CD8-positive, alpha-beta memory T cell (primary cell): ENCODE results near the gene CMTM6. TPM values are rescaled to one million over a fixed set of nuclear protein-coding genes. Genes with fewer than 3 reads are reported as not detected.
"Not testable (repeated sequence)": the region's sequence is repeated elsewhere in the genome, so short reads cannot be mapped to it uniquely, and the experiment has no call there.

Source experiments
- CTCF ChIA-PET: fragments of 350-600 bp; sonication (Branson Sonifier 250); formaldehyde crosslinking; loops from one replicate; lab custom pipeline; 2021; ENCODE audit warnings: antibody characterized with exemption; lab: Charles Lee
- POLR2A ChIA-PET: fragments of 350-600 bp; sonication (Branson Sonifier 250); formaldehyde crosslinking; loops from one replicate; lab custom pipeline; 2021; ENCODE audit warnings: antibody characterized with exemption; lab: Charles Lee
- DNase-seq, 5 donors: peaks; one replicate each; pipeline versions ENCODE4 v3.0.0 to v3.0.0-alpha.2; 2020 to 2022; ENCODE audit warnings: mixed read lengths in 1 of 5
- H3K27ac ChIP-seq: one replicate; pipeline ENCODE4 v1.7.0; 2013; ENCODE audit warnings: low read depth, mild to moderate bottlenecking, low read length, moderate library complexity
- H3K27me3 ChIP-seq: 2 replicates; pipeline ENCODE4 v1.7.0; 2013; ENCODE audit warnings: low read length, mild to moderate bottlenecking; ENCODE audit not compliant: insufficient read depth, poor library complexity, severe bottlenecking
- H3K36me3 ChIP-seq: 2 replicates; pipeline ENCODE4 v1.7.0; 2013; ENCODE audit warnings: mild to moderate bottlenecking, low read length, moderate library complexity; ENCODE audit not compliant: insufficient read depth
- H3K4me1 ChIP-seq: 2 replicates; pipeline ENCODE4 v1.7.0; 2013; ENCODE audit warnings: mild to moderate bottlenecking, low read length, moderate library complexity; ENCODE audit not compliant: insufficient read depth
- H3K4me3 ChIP-seq: 2 replicates; pipeline ENCODE4 v1.7.0; 2013; ENCODE audit warnings: mild to moderate bottlenecking, low read length
- H3K9me3 ChIP-seq: 2 replicates; pipeline ENCODE4 v1.7.0; 2013; ENCODE audit warnings: mild to moderate bottlenecking, low read length
- H3K27ac Mint-ChIP-seq, 8 donors: one replicate each; pipeline ENCODE4 v1.8.0; 2020 to 2021; ENCODE audit warnings: mixed read lengths in 8 of 8, mild to moderate bottlenecking in 6 of 8, inconsistent platforms in 3 of 8, moderate library complexity in 3 of 8
- H3K27me3 Mint-ChIP-seq, 2 donors: one replicate each; pipeline ENCODE4 v1.8.0; 2020 to 2021; ENCODE audit warnings: mixed read lengths in 2 of 2, mild to moderate bottlenecking in 1 of 2, moderate library complexity in 1 of 2
- H3K36me3 Mint-ChIP-seq, 3 donors: one replicate each; pipeline ENCODE4 v1.8.0; 2020 to 2021; ENCODE audit warnings: mixed read lengths in 3 of 3, inconsistent platforms in 1 of 3, mild to moderate bottlenecking in 1 of 3
- H3K4me1 Mint-ChIP-seq, 3 donors: one replicate each; pipeline ENCODE4 v1.8.0; 2020 to 2021; ENCODE audit warnings: mixed read lengths in 3 of 3, inconsistent platforms in 1 of 3, mild to moderate bottlenecking in 1 of 3
- H3K4me3 Mint-ChIP-seq, 7 donors: one replicate each; pipeline ENCODE4 v1.8.0; 2020 to 2021; ENCODE audit warnings: mixed read lengths in 7 of 7, mild to moderate bottlenecking in 6 of 7, moderate library complexity in 4 of 7, inconsistent platforms in 2 of 7
- H3K9me3 Mint-ChIP-seq, 5 donors: one replicate each; pipeline ENCODE4 v1.8.0; 2020 to 2022; ENCODE audit warnings: mixed read lengths in 5 of 5, mild to moderate bottlenecking in 3 of 5, moderate library complexity in 2 of 5, inconsistent platforms in 1 of 5
- polyA plus RNA-seq: library from polyadenylated mRNA; unstranded; fragments of 300-500 nt; fragmentation: Illumina TruSeq; gene quantifications from one replicate; pipeline ENCODE4 v1.2.3, GENCODE V29; 2021
- total RNA-seq, 2 experiments: library from RNA; stranded (reverse); gene quantifications; one replicate each; pipeline ENCODE4 v1.2.3, GENCODE V29; 2021

CMTM6 gene
- total and polyA plus RNA-seq, 3 experiments from 2014 or later: 58.1 to 96.2 (median 91.8) TPM

DNA sequence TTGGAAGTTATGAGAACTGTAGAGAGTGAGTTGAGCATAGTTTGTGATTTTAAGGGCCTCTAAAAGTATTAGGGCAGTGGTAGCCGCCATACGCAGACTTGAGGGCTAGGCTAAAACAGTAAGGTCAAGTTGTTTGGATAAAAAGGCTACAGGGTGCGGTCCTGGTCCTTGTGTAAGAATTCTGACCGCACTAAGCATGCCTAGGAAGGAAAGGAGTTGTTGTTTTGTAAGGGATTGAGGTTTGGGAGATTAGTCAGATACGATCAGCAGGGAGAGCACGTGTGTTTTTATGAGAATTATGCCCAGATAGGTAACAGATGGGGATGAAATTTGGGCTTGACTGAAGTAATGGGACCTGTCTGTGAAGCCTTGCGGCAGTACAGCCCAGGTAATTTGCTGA, 39.2 kb downstream of the CMTM6 start:
- H3K27me3 Mint-ChIP-seq, H3K27ac ChIP-seq, DNase-seq, H3K36me3 Mint-ChIP-seq, POLR2A ChIA-PET, H3K36me3 ChIP-seq, H3K27ac Mint-ChIP-seq, CTCF ChIA-PET, H3K27me3 ChIP-seq, H3K4me3 Mint-ChIP-seq, H3K9me3 Mint-ChIP-seq, H3K9me3 ChIP-seq, H3K4me3 ChIP-seq: not testable (repeated sequence)
- H3K4me1 ChIP-seq: peaks cover 55% of the 10 kb centered on the region
- peaks cover 15 to 31% (median 18%) of the 10 kb centered on the region in 3 donors for H3K4me1 Mint-ChIP-seq

DNA sequence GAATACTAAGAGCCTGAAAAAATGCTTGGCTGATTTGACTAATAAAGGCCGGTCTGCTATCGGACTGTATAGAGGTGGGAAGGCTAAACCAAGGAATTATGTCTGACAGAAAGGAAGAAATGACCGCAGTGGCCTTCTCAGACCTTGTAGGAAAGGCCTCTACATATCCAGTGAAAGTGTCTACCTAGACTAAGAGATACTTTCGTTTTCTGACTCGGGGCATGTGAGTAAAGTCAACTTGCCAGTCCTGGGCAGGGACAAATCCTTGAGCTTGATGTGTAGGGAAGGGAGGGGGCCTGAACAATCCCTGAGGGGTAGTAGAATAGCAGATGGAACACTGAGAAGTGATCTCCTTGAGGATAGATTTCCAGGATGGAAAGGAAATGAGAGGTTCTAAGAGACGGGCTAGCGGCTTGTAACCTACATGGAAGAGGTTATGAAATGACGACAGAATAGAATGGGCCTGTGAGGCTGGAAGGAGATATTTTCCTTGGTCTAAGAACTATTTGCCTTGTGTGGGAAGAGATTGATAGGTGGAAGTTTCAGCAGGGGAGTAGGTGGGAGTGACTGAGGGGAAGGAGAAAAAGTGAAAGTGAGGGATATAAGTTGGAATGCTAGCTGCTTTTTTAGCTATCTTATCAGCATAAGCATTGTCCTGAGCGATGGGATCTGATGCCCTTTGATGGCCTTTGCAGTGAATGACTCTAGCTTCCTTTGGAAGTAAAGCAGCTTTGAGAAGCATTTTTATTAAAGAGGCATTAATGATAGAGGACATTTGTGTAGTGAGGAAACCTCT, 40.3 kb downstream of the CMTM6 start:
- H3K27ac Mint-ChIP-seq, H3K4me3 Mint-ChIP-seq, H3K9me3 Mint-ChIP-seq, H3K27me3 Mint-ChIP-seq, H3K27me3 ChIP-seq, H3K36me3 ChIP-seq, H3K9me3 ChIP-seq, POLR2A ChIA-PET: not testable (repeated sequence)
- peaks cover 62% of the 10 kb centered on the region for H3K4me1 ChIP-seq
- Mint-ChIP-seq H3K4me1 (peaks cover 21 to 34% (median 22%) of the 10 kb centered on the region in 3 donors), H3K36me3 (peaks cover 2 to 10% (median 6%) of the 10 kb centered on the region in 3 donors)
- peak in 2 of 5 donors; percentile 29 to 46 for DNase-seq
- peak overlapping the region; percentile 16 for H3K4me3 ChIP-seq
- CTCF ChIA-PET: interaction anchor here (1.1 to 1.4 kb wide), 3 partner anchors 22 to 87 kb away, joined by 3 to 5 read pairs (median 4); no protein-coding TSS in a partner anchor
- peak overlapping the region; percentile 20 for H3K27ac ChIP-seq

DNA sequence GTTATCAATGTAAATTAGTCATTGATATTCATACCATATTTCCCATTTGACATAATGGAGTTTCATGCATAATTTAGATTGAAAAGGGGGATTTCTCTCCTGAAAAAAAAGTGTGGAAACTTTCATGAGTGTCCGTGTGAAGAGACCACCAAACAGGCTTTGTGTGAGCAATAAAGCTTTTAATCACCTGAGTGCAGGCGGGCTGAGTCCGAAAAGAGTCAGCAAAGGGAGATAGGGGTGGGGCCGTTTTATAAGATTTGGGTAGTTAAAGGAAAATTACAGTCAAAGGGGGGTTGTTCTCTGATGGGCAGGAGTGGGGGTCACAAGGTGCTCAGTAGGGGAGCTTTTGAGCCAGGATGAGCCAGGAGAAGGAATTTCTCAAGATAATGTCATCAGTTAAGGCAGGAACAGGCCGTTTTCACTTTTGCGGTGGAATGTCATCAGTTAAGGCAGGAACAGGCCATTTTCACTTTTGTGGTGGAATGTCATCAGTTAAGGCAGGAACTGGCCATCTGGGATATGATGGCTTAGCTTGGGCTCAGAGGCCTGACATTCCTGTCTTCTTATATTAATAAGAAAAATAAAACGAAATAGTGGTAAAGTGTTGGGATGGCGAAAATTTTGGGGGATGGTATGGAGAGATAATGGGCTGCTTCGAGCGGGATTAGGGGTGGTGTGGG, 41.7 kb downstream of the CMTM6 start:
- not testable (repeated sequence) for H3K9me3 ChIP-seq, H3K27ac Mint-ChIP-seq, H3K36me3 ChIP-seq, DNase-seq, H3K9me3 Mint-ChIP-seq, H3K27me3 ChIP-seq, H3K27me3 Mint-ChIP-seq, H3K4me3 ChIP-seq
- ChIA-PET CTCF (interaction anchor here (1.1 to 4.0 kb wide), 10 partner anchors 10 to 86 kb away, joined by 3 to 19 read pairs (median 4); partner anchors contain the start of gene CMTM7), POLR2A (interaction anchor here (0.5 to 7.4 kb wide), 7 partner anchors 22 to 71 kb away, joined by 4 to 40 read pairs (median 7); partner anchors contain the start of gene CMTM7)
- peaks cover 75% of the 10 kb centered on the region for H3K4me1 ChIP-seq
- peak overlapping the region; percentile 88 for H3K27ac ChIP-seq
- Mint-ChIP-seq H3K36me3 (peaks cover 2 to 13% (median 6%) of the 10 kb centered on the region in 3 donors), H3K4me1 (peaks cover 27 to 37% (median 27%) of the 10 kb centered on the region in 3 donors), H3K4me3 (peak overlapping the region in 4 of 7 donors; percentile 81 to 88 (median 88))

DNA sequence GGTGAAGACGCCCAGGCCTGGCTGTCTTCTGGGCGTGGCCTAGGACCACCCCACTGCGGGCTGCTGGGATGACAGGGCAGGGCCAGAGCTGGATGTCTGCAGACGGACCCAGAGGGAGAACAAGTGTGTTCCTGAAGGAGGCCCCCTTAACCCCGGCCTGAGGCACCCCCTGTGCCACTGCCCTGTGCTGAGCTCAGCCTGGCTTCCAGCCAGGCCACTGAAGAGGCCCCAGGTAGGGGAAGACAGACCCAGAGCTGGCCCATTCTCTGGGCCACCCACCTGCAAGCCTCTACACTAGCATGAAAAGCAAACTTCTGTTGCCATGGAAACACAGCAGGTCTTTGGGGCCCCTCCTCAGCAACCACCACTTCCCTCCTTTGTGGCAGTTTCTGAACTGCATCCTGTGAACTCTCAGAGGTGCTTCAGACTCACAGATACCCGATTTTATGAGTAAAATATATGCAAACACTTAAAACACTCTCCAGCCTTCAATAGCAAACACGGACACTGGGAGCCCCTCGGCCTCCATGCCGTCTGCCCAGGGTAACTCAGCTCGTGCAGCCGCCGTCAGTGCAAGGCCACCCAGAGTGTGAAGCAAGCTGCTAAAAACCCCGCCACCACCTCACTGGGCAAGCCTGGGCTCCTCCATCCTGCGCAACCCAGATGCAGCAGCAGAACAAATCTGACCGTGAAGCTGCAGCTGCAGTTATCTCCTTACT, 42.5 kb downstream of the CMTM6 start:
- ChIA-PET POLR2A (interaction anchor here (0.5 to 7.4 kb wide), 9 partner anchors 16 to 70 kb away, joined by 3 to 40 read pairs (median 5); partner anchors contain the start of gene CMTM7), CTCF (interaction anchor here (0.9 to 6.5 kb wide), 14 partner anchors 9 to 85 kb away, joined by 3 to 37 read pairs (median 4); partner anchors contain the start of gene CMTM7)
- Mint-ChIP-seq H3K9me3 (no peaks in the 10 kb centered on the region), H3K4me3 (peak overlapping the region in 4 of 7 donors; percentile 81 to 88 (median 88)), H3K27me3 (no peaks in the 10 kb centered on the region), H3K27ac (no peak overlapping the region), H3K4me1 (peaks cover 31 to 37% (median 33%) of the 10 kb centered on the region in 3 donors), H3K36me3 (peaks cover 2 to 12% (median 6%) of the 10 kb centered on the region in 3 donors)
- Histone ChIP-seq H3K4me3 (peak overlapping the region; percentile 53), H3K9me3 (no peaks in the 10 kb centered on the region), H3K27me3 (no peaks in the 10 kb centered on the region), H3K36me3 (no peaks in the 10 kb centered on the region), H3K27ac (peak overlapping the region; percentile 88), H3K4me1 (peaks cover 83% of the 10 kb centered on the region)
- peak; percentile 59 to 96 (median 92) for DNase-seq

DNA sequence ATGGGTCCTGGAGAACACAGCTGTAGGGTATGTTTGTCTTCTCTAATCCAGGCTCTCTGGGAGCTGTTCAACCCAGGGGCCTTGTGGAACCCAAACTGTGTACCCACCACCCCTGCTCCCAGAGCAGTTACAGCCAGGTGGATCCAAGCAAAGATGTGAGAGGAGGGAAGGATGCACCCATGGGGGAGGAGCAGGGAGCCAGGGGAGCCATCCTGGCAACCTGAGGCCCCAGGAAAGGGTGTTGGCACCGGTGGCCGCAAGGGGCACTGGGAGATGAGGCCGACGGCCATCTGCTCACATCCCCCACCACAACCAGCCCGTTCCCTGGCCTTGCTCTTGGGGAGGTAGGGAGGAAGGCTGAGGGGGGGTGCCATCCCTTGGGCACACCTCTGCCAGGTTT, 43.2 kb downstream of the CMTM6 start:
- Histone ChIP-seq H3K4me1 (peaks cover 90% of the 10 kb centered on the region), H3K27ac (peak overlapping the region; percentile 88), H3K9me3 (no peaks in the 10 kb centered on the region), H3K27me3 (no peaks in the 10 kb centered on the region), H3K4me3 (peak overlapping the region; percentile 3), H3K36me3 (no peaks in the 10 kb centered on the region)
- H3K27ac Mint-ChIP-seq: no peak overlapping the region
- H3K4me1 Mint-ChIP-seq: peaks cover 36 to 41% (median 40%) of the 10 kb centered on the region in 3 donors
- H3K27me3 Mint-ChIP-seq: no peaks in the 10 kb centered on the region
- peak in 1 of 5 donors; percentile 23 for DNase-seq
- H3K4me3 Mint-ChIP-seq: peak overlapping the region in 4 of 7 donors; percentile 81 to 88 (median 88)
- no peaks in the 10 kb centered on the region for H3K9me3 Mint-ChIP-seq
- POLR2A ChIA-PET: interaction anchor here (0.9 to 7.4 kb wide), 8 partner anchors 15 to 68 kb away, joined by 3 to 40 read pairs (median 6); partner anchors contain the start of gene CMTM7
- peaks cover 7 to 16% (median 13%) of the 10 kb centered on the region in 3 donors for H3K36me3 Mint-ChIP-seq
- CTCF ChIA-PET: interaction anchor here (0.7 to 6.5 kb wide), 15 partner anchors 8 to 87 kb away, joined by 3 to 41 read pairs (median 5); partner anchors contain the start of gene CMTM7

DNA sequence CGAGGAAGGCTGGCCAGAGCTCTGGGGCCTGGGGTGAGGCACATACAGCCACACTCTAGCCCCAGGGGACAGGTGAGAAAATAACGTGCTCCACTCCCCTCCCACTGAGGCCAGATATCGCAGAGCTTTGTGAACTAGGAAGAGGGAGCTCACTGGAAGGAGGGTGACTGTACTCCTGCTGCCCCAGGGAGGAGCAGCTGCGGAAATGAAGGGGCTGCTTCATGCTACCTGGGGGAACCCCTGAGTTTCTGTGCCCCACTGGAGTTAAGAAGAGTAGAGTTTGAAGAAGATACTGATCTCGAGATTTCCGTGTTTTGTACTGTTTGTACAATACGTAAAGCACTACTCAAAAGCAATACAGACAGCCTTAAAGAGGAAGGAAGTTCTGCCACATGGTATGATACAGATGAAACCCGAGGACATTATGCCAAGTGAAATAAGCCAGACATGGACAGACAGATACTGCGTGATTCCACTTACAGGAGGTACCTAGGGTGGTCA, 44.6 kb downstream of the CMTM6 start:
- Mint-ChIP-seq H3K27me3 (no peaks in the 10 kb centered on the region), H3K27ac (peak overlapping the region in 7 of 8 donors; percentile 96 to 100 (median 98)), H3K4me1 (peaks cover 39 to 48% (median 46%) of the 10 kb centered on the region in 3 donors), H3K9me3 (no peaks in the 10 kb centered on the region), H3K36me3 (peaks cover 14 to 29% (median 19%) of the 10 kb centered on the region in 3 donors), H3K4me3 (peak overlapping the region; percentile 72 to 91 (median 74))
- peak; percentile 42 to 89 (median 83) for DNase-seq
- Histone ChIP-seq H3K27me3 (no peaks in the 10 kb centered on the region), H3K9me3 (no peaks in the 10 kb centered on the region), H3K27ac (peak overlapping the region; percentile 57), H3K4me3 (peak overlapping the region; percentile 38), H3K36me3 (no peaks in the 10 kb centered on the region), H3K4me1 (peaks cover 88% of the 10 kb centered on the region)
- ChIA-PET CTCF (interaction anchor here (0.6 to 6.5 kb wide), 9 partner anchors 10 to 83 kb away, joined by 3 to 41 read pairs (median 11); no protein-coding TSS in a partner anchor), POLR2A (interaction anchor here (0.6 to 7.4 kb wide), 8 partner anchors 9 to 119 kb away, joined by 3 to 40 read pairs (median 5); no protein-coding TSS in a partner anchor)
